Activated naive CD8-positive, alpha-beta T cell treated with anti-CD3 and anti-CD28 coated beads, Interleukin-2, amount 50 U/mL, for 24 hours (primary cell): ENCODE measurements around the gene A1BG.

ENCODE experiments used
- ATAC-seq: fragments of 150-1000 bp; cut with Tn5 transposase; one replicate; pipeline ENCODE4 v1.10.0; 2021
- DNase-seq: peaks from one replicate; pipeline ENCODE4 v3.0.0; 2021
- H3K27ac Mint-ChIP-seq: one replicate; pipeline ENCODE4 v1.8.0; 2021; ENCODE audit warnings: mild to moderate bottlenecking, mixed read lengths
- H3K27me3 Mint-ChIP-seq: one replicate; pipeline ENCODE4 v1.8.0; 2021; ENCODE audit warnings: mixed read lengths
- H3K36me3 Mint-ChIP-seq: one replicate; pipeline ENCODE4 v1.8.0; 2021; ENCODE audit warnings: low read depth, mixed read lengths
- H3K4me1 Mint-ChIP-seq: one replicate; pipeline ENCODE4 v1.8.0; 2021; ENCODE audit warnings: mixed read lengths
- H3K4me3 Mint-ChIP-seq: one replicate; pipeline ENCODE4 v1.8.0; 2021; ENCODE audit warnings: mild to moderate bottlenecking, moderate library complexity, mixed read lengths
- H3K9me3 Mint-ChIP-seq: one replicate; pipeline ENCODE4 v1.8.0; 2021; ENCODE audit warnings: mixed read lengths

The A1BG gene

GRCh38 chr19:58352760-58353671 lies at the start of gene A1BG:
Gene A1BG (minus strand): TSS chr19:58353492. CDS start chr19:58353437, 55 bp downstream.
- peaks cover 25% of the 10 kb centered on the region for H3K4me1 Mint-ChIP-seq
- H3K27me3 Mint-ChIP-seq: no peaks in the 10 kb centered on the region
- DNase-seq (no peak), ATAC-seq (no peak)
- no peaks in the 10 kb centered on the region for H3K9me3 Mint-ChIP-seq
- H3K4me3 Mint-ChIP-seq: no peak within 1 kb of the TSS
- peaks cover 12% of the 10 kb centered on the region for H3K36me3 Mint-ChIP-seq
- H3K27ac Mint-ChIP-seq: no peak within 1 kb of the TSS

- Mint-ChIP-seq H3K27me3 (peaks cover 9% of the 10 kb centered on the region), H3K36me3 (peaks cover 3% of the 10 kb centered on the region), H3K4me3 (peak overlapping the region; percentile 87), H3K27ac (no peak overlapping the region), H3K4me1 (peaks cover 25% of the 10 kb centered on the region), H3K9me3 (no peaks in the 10 kb centered on the region)
- ATAC-seq (no peak), DNase-seq (no peak)
Observed at GRCh38 chr19:58401840-58402421, 48.6 kb upstream of the A1BG start.

GRCh38 chr19:58400916-58401839 lies 47.9 kb upstream of the A1BG start:
- Mint-ChIP-seq H3K4me3 (peak overlapping the region; percentile 87), H3K9me3 (no peaks in the 10 kb centered on the region), H3K27ac (peak overlapping the region; percentile 92), H3K36me3 (peaks cover 3% of the 10 kb centered on the region), H3K27me3 (peaks cover 9% of the 10 kb centered on the region), H3K4me1 (peaks cover 21% of the 10 kb centered on the region)
- DNase-seq (peak; percentile 99), ATAC-seq (peak; percentile 97)

- no peaks in the 10 kb centered on the region for H3K9me3 Mint-ChIP-seq
- ATAC-seq (no peak), DNase-seq (peak; percentile 2)
- H3K27me3 Mint-ChIP-seq: peaks cover 11% of the 10 kb centered on the region
- peaks cover 23% of the 10 kb centered on the region for H3K4me1 Mint-ChIP-seq
- peaks cover 5% of the 10 kb centered on the region for H3K36me3 Mint-ChIP-seq
- no peak overlapping the region for H3K27ac Mint-ChIP-seq
- no peak overlapping the region for H3K4me3 Mint-ChIP-seq
Observed at GRCh38 chr19:58400316-58400915, 47.1 kb upstream of the A1BG start.

- ATAC-seq: no peak
- Mint-ChIP-seq H3K4me1 (peaks cover 27% of the 10 kb centered on the region), H3K27ac (no peak overlapping the region), H3K4me3 (no peak overlapping the region), H3K27me3 (peaks cover 11% of the 10 kb centered on the region), H3K36me3 (peaks cover 8% of the 10 kb centered on the region), H3K9me3 (no peaks in the 10 kb centered on the region)
- DNase-seq: no peak
Observed at GRCh38 chr19:58399903-58400302, 46.6 kb upstream of the A1BG start.

GRCh38 chr19:58398545-58398944 lies 45.3 kb upstream of the A1BG start:
- H3K4me1 Mint-ChIP-seq: peaks cover 31% of the 10 kb centered on the region
- DNase-seq: no peak
- no peaks in the 10 kb centered on the region for H3K9me3 Mint-ChIP-seq
- H3K4me3 Mint-ChIP-seq: no peak overlapping the region
- no peak for ATAC-seq
- no peak overlapping the region for H3K27ac Mint-ChIP-seq
- H3K27me3 Mint-ChIP-seq: peaks cover 11% of the 10 kb centered on the region
- peaks cover 22% of the 10 kb centered on the region for H3K36me3 Mint-ChIP-seq

- H3K27ac Mint-ChIP-seq: no peak overlapping the region
- H3K36me3 Mint-ChIP-seq: peaks cover 27% of the 10 kb centered on the region
- DNase-seq: no peak
- H3K27me3 Mint-ChIP-seq: peaks cover 11% of the 10 kb centered on the region
- peaks cover 30% of the 10 kb centered on the region for H3K4me1 Mint-ChIP-seq
- no peak for ATAC-seq
- no peaks in the 10 kb centered on the region for H3K9me3 Mint-ChIP-seq
- no peak overlapping the region for H3K4me3 Mint-ChIP-seq
Observed at GRCh38 chr19:58398087-58398486, 44.8 kb upstream of the A1BG start.

- H3K27ac Mint-ChIP-seq: no peak overlapping the region
- DNase-seq (no peak), ATAC-seq (no peak)
- peaks cover 28% of the 10 kb centered on the region for H3K4me1 Mint-ChIP-seq
- H3K27me3 Mint-ChIP-seq: peaks cover 11% of the 10 kb centered on the region
- H3K4me3 Mint-ChIP-seq: no peak overlapping the region
- no peaks in the 10 kb centered on the region for H3K9me3 Mint-ChIP-seq
- H3K36me3 Mint-ChIP-seq: peaks cover 32% of the 10 kb centered on the region
Observed at GRCh38 chr19:58397533-58398037, 44.3 kb upstream of the A1BG start.

GRCh38 chr19:58396691-58397532 lies 43.6 kb upstream of the A1BG start:
- ATAC-seq (no peak), DNase-seq (no peak)
- Mint-ChIP-seq H3K36me3 (peaks cover 37% of the 10 kb centered on the region), H3K27me3 (peaks cover 11% of the 10 kb centered on the region), H3K4me3 (no peak overlapping the region), H3K9me3 (no peaks in the 10 kb centered on the region), H3K27ac (no peak overlapping the region), H3K4me1 (peaks cover 31% of the 10 kb centered on the region)

GRCh38 chr19:58395979-58396627 lies 42.8 kb upstream of the A1BG start:
- Mint-ChIP-seq H3K36me3 (peaks cover 41% of the 10 kb centered on the region), H3K4me3 (no peak overlapping the region), H3K9me3 (no peaks in the 10 kb centered on the region), H3K27ac (no peak overlapping the region), H3K4me1 (peaks cover 29% of the 10 kb centered on the region), H3K27me3 (peaks cover 9% of the 10 kb centered on the region)
- peak; percentile 1 for ATAC-seq
- no peak for DNase-seq

- Mint-ChIP-seq H3K4me1 (peaks cover 31% of the 10 kb centered on the region), H3K9me3 (no peaks in the 10 kb centered on the region), H3K36me3 (peaks cover 48% of the 10 kb centered on the region), H3K27ac (peak within 1 kb of the TSS; percentile 39), H3K27me3 (peaks cover 9% of the 10 kb centered on the region), H3K4me3 (no peak within 1 kb of the TSS)
- DNase-seq: no peak
- peak; percentile 44 for ATAC-seq
Observed at GRCh38 chr19:58395220-58395978, 42.1 kb upstream of the A1BG start, which contains the start of gene RNF225. Gene RNF225 (plus strand): TSS chr19:58395656. CDS start chr19:58396090, 434 bp downstream.

- Mint-ChIP-seq H3K9me3 (no peaks in the 10 kb centered on the region), H3K27ac (peak overlapping the region; percentile 39), H3K4me1 (peaks cover 34% of the 10 kb centered on the region), H3K4me3 (no peak overlapping the region), H3K36me3 (peaks cover 50% of the 10 kb centered on the region), H3K27me3 (peaks cover 9% of the 10 kb centered on the region)
- no peak for ATAC-seq
- no peak for DNase-seq
Observed at GRCh38 chr19:58394821-58395219, 41.5 kb upstream of the A1BG start.
